Stimulated activated CD8-positive, alpha-beta memory T cell treated with anti-CD3 and anti-CD28 coated beads, Interleukin-12 subunit alpha, Interleukin-12 subunit beta, amount 100 ng/mL, for 24 hours (primary cell): ENCODE data around the gene VGLL2.
"Not testable (repeated sequence)": the region's sequence is repeated elsewhere in the genome, so short reads cannot be mapped to it uniquely, and the experiment has no call there.

Experiments
- DNase-seq: peaks from one replicate; pipeline ENCODE4 v3.0.0-alpha.2; 2020; ENCODE audit errors: extremely low read depth

Gene VGLL2

GRCh38 chr6:117265410-117266256, at the start of gene VGLL2:
Gene VGLL2 (plus strand): TSS chr6:117265558. CDS start chr6:117265764, 206 bp downstream.
- no peak for DNase-seq

GRCh38 chr6:117222861-117223260, 42.5 kb upstream of the VGLL2 start:
- no peak for DNase-seq

- DNase-seq, result no peak
Measured at GRCh38 chr6:117226778-117227177, 38.6 kb upstream of the VGLL2 start.

- no peak for DNase-seq
Measured at GRCh38 chr6:117227245-117227962, 38.0 kb upstream of the VGLL2 start.

GRCh38 chr6:117228202-117228601, 37.2 kb upstream of the VGLL2 start:
- no peak for DNase-seq

GRCh38 chr6:117229870-117230269, 35.5 kb upstream of the VGLL2 start:
- DNase-seq, result no peak

DNA sequence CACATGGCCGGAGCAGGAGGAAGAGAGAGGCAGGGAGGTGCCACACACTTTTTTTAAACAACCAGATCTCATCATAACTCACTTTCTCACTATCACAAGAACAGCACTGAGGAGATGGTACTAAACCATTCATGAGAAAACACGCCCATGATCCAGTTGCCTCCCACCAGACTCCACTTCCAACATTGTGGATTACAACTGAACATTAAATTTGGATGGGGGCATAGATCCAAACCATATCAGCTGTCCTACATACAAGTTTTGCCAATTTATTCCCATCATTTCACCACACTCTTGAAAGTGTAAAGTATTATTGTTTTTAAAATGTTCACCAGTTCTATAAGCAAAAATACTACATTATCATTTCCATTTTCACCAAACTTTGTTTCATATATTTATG, 33.9 kb upstream of the VGLL2 start:
- no peak for DNase-seq

DNA sequence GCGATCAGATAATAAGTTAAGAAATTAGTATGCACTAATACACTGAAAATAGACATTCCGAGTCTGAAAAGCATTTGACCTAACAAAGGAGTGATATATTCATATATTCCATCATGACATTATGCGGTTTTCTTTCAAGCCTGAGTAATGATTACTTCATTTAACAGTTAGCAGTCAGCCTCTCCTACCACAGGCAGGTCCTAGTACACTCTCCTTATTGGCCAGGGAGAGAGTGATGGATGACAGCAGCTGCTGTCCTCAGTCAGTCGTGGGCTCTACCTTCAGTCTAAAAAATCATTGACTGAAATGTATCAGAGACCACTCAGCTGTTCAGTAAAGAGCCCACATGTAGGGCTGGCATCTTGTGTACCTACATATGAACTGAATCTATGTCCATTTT, 33.2 kb upstream of the VGLL2 start:
- DNase-seq, result no peak

DNA sequence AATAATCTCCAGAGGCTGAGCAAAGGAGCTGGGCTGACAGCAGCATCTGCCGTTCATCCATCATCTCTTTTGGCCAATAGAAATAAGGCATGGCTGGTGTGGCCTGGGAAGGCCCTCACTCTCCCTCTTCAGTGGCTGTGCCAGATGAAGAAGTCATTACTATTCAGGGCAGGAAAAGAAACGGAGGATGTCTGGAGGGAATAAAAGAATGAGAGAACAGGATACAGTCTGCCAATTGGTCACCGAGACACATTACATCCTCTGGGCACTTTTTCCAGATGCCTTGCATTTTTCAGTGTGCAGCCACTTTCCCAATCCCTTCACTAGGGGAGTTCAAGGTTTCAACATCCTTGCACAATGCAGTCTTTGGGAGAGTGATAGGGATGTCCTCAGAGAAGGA, 32.2 kb upstream of the VGLL2 start:
- DNase-seq, result no peak

DNA sequence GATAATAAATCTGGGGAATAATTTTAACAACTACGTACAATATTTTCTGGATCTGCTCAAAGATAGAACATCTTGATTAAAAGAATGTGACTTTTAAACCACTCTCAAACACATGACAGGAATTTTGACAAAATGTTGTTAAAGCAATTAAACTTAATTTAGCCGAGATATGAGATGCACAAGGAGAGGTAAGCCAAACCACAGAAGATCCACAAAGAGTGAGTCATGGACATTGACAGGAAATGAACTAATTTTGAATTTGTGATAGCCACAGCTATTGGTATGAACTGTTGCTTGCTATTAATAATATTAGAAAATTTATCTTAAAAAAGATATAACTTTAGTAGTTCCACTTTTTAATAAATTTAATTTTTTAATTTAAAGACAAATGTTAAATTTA, 27.8 kb upstream of the VGLL2 start:
- no peak for DNase-seq

DNA sequence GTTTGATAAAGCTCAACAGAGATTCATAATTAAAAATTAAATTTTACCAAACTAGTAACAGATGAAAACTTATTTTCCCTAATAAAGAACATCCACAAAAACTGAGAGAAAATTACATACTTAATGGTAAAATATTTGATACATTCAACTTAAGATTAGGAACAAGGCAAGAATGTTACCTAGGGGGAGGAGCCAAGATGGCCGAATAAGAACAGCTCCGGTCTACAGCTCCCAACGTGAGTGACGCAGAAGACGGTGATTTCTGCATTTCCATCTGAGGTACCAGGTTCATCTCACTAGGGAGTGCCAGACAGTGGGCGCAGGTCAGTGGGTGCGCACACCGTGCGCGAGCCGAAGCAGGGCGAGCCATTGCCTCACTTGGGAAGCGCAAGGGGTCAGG, 20.8 kb upstream of the VGLL2 start:
- DNase-seq, result not testable (repeated sequence)

GRCh38 chr6:117244979-117245378, 20.4 kb upstream of the VGLL2 start:
- DNase-seq, result not testable (repeated sequence)

DNA sequence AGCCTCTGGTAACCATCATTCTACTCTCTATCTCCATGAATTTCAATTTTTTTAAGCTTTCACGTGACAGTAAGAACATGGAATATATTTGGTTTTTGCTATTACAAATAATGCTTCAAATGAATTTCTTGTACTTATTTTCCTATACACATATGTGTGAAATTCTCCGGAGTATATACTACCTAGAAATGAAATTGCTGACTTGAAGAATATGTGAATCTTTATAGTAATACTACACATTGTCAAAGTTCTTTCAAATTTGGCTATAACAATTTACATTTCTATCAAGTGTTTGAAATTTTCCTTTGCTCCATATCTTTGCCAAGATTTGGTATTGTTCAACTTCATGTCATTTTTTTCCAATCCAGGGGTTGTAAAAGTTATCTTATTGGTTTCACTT, 11.6 kb upstream of the VGLL2 start:
- no peak for DNase-seq

GRCh38 chr6:117262799-117263198, 2.6 kb upstream of the VGLL2 start:
- no peak for DNase-seq

DNA sequence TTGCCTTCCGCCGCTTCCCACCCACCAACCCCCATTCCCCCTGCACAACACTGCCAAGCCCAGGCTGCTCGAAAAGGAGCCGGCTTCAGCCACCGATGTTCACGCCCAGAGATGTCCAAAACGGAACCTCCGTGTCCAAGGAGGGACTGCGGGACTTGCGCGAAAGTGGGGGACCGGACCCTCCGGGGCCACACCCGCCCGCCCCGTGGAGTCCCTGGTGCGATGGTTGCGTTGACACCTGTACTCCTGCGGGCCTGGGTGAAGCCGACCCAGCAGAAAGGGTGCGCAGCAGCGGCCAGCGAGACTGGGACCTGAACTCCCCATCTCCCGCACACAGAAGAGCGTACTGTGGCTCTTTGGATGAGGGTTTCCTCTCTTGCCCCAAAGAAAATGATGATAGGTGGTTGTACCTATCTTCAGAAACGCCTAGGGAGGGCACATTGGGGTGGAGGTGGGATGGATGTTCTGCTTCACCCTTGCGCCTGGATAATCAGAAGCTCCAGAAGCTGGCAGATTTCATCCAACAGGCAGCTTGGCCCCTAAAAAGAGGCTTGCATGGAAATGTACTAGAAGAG, 1.9 kb upstream of the VGLL2 start:
- no peak for DNase-seq

- DNase-seq, result no peak
Measured at GRCh38 chr6:117264369-117264691, 1.0 kb upstream of the VGLL2 start.

- no peak for DNase-seq
Measured at GRCh38 chr6:117264692-117265409, 507 bp upstream of the VGLL2 start.

DNA sequence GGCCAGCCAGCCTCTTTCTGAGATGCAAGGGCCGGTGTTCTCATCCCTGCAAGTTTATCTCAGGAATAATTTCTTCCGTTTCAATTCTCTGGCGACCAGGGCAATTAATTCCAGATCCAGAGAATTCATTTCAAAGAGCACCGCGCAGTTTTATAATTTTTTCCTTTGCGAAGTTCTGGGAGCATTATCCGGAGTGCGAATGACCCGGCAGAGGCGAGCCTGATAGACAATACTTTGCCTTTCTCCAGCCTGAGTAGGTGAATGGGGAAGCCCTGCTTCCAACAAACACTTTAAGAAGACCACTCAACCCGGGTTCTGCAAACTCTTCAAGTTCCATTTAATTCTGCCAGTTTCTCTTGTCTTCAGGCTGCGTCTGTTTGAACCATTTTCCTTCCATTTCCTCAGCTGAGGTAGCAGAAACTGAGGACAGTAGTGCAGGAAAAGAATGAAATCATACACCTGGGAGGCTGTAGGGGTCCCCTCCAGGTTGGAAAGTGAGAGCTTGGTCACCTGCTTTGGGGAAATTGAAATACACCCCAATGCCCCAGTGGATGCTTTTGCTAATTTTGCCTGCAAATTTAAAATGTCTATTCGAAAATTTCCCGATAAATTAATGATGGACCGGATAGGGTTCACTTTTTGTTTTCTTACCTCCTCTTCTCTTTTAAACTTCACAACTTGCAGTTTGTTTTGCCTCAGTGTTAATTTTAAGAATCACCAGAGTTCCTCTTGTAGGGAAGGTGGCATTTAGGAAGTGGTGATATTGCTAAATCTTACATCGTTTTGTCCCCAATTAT, 1.1 kb downstream of the VGLL2 start:
- no peak for DNase-seq

DNA sequence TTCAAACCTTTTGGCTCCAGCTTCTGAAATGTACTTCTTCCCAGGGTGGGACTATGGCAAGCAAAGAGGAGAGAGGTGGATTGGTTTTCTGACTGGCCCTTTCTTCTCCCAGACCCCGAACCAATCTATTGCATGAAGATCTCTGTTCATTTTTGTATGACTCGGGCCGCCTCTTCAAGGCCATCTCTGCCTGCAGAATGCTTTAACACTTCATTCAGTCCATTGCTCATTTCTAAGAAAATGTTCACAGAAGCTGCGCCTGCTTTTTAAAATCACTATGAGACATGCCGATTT, 1.6 kb downstream of the VGLL2 start:
- no peak for DNase-seq

- no peak for DNase-seq
Measured at GRCh38 chr6:117267766-117268534, 2.6 kb downstream of the VGLL2 start.

GRCh38 chr6:117268924-117269323, 3.6 kb downstream of the VGLL2 start:
- DNase-seq, result no peak
